Measurements from ENCODE around the gene RALGDS. TPM values are rescaled to one million over a fixed set of nuclear protein-coding genes. Genes with fewer than 3 reads are reported as not detected.

RALGDS gene
- total and polyA plus RNA-seq, 2 experiments from 2014 or later = 50.4 to 58.3 TPM

DNA sequence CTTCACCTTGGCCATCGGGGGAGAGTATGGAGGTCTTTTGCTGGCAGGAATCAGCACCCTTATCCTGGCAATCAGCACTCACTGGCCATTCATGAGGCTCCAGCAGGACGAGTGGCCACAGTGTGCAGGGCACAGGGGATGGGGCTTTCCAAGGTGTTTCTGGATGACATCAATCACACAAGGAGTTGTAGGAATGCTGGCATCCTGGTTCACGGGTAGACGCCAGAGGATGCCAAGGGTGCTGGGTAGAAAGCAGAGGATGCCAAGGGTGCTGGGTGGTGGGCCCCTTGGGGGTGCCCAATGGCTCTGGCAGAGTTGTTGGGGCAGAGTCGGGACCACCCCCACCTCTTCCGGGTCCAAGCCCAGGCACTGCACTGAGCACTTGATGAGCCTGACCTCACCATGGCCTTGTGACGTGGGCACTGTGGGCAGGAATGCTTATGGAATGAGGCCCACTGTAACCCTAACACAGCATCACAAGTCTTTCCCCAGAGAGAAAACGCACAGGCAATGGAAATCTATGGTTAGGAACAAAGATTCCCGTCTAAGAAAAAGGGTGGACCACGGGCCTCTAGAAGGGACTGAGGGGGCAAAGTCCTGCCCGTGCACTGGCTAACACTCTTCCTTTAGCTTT lies 30.2 kb downstream of the RALGDS start:
- Histone ChIP-seq H3K36me3 (no peaks in the 10 kb centered on the region), H3K9me3 (ENCODE audit: low read depth) (no peaks in the 10 kb centered on the region), H3K27ac (no peak overlapping the region)

DNA sequence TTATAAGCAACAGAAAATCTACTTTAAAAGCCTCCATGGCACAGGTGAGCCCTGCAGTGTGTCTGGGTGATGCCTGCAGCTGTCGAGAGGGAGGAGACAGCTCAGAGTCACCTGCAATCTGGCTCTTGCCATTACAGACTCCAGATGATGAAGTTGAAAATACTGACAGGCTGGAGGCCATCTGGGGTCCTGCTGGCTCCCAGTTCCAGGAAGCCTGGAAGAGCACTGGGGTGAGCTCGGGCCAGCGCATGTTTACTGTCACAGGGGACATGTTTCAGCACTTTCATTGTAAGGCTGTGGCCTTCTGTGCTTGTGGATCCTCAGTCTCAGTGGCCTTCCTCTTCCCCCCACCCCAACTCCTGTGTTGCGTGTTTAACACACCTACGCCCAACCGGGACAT lies 30.9 kb downstream of the RALGDS start:
- peaks cover 6% of the 10 kb centered on the region for H3K4me1 ChIP-seq (ENCODE audit: low read depth)
- no peak for DNase-seq (ENCODE audit: low read depth in 1 of 2, low spot score in 1 of 2)
- H3K27ac ChIP-seq = peak overlapping the region; percentile 43
- TF ChIP-seq, protein P1, sequence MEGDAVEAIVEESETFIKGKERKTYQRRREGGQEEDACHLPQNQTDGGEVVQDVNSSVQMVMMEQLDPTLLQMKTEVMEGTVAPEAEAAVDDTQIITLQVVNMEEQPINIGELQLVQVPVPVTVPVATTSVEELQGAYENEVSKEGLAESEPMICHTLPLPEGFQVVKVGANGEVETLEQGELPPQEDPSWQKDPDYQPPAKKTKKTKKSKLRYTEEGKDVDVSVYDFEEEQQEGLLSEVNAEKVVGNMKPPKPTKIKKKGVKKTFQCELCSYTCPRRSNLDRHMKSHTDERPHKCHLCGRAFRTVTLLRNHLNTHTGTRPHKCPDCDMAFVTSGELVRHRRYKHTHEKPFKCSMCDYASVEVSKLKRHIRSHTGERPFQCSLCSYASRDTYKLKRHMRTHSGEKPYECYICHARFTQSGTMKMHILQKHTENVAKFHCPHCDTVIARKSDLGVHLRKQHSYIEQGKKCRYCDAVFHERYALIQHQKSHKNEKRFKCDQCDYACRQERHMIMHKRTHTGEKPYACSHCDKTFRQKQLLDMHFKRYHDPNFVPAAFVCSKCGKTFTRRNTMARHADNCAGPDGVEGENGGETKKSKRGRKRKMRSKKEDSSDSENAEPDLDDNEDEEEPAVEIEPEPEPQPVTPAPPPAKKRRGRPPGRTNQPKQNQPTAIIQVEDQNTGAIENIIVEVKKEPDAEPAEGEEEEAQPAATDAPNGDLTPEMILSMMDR (IDR thresholded peaks at IDR 0.05; ENCODE audit: low read depth, low read length) = no peak
- H3K27me3 ChIP-seq = no peaks in the 10 kb centered on the region
- H3K9me3 ChIP-seq (ENCODE audit: low read depth) = no peaks in the 10 kb centered on the region
- H3K4me3 ChIP-seq = no peak overlapping the region
- no peaks in the 10 kb centered on the region for H3K36me3 ChIP-seq

More for the DNA sequence above, 30.2 kb downstream of the RALGDS start:
- TF ChIP-seq, protein P1 (IDR thresholded peaks at IDR 0.05; ENCODE audit: low read depth, low read length) = no peak
- H3K27me3 ChIP-seq = no peaks in the 10 kb centered on the region
- no peak overlapping the region for H3K4me3 ChIP-seq
- no peak for DNase-seq (ENCODE audit: low read depth in 1 of 2, low spot score in 1 of 2)
- H3K4me1 ChIP-seq (ENCODE audit: low read depth) = peaks cover 6% of the 10 kb centered on the region

DNA sequence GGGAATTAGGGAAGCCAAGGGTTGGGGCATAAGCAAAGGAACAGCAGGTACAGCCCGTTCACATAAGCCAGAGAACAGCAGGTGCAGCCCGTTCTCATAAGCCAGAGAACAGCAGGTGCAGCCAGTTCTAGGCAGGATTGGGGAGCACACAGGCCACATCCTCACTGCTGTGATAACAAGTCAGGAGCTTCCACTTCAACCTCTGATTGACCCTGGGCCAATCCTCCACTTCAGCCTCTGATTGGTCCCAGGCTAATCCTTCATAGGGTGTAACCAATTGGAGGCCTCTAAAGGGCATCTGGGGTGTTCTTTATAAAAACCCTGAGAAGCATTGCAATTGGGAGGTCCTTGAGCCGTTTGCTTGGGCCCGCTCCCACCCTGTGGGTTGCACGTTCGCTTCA lies 31.8 kb downstream of the RALGDS start:
- no peak overlapping the region for H3K4me3 ChIP-seq
- peak in 1 of 2 donors; percentile 14 for DNase-seq (ENCODE audit: low read depth in 1 of 2, low spot score in 1 of 2)
- H3K27me3 ChIP-seq = no peaks in the 10 kb centered on the region
- no peaks in the 10 kb centered on the region for H3K9me3 ChIP-seq (ENCODE audit: low read depth)
- H3K36me3 ChIP-seq = no peaks in the 10 kb centered on the region
- TF ChIP-seq, protein P1 (IDR thresholded peaks at IDR 0.05; ENCODE audit: low read depth, low read length) = no peak
- H3K4me1 ChIP-seq (ENCODE audit: low read depth) = peaks cover 6% of the 10 kb centered on the region
- H3K27ac ChIP-seq = no peak overlapping the region

DNA sequence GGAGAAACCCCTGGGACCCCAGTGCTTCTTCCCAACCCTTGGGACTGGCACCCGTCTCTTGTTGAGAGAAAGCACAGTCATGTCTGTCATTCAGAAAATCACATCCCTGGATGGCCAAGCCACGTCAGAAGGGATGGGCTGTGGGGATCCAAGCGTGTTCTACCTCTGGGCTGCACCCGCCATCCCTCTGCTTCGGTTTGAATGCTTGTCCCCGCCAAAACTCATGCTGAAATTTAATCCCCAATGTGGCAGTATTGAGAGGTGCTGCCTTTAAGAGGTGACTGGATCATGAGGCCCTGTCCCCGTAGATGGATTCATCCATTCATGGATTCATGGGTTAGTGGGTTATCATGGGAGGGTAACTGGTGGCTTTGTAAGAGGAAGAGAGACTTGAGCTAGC lies 32.3 kb downstream of the RALGDS start:
- H3K36me3 ChIP-seq = no peaks in the 10 kb centered on the region
- TF ChIP-seq, protein P1 (IDR thresholded peaks at IDR 0.05; ENCODE audit: low read depth, low read length) = no peak

DNA sequence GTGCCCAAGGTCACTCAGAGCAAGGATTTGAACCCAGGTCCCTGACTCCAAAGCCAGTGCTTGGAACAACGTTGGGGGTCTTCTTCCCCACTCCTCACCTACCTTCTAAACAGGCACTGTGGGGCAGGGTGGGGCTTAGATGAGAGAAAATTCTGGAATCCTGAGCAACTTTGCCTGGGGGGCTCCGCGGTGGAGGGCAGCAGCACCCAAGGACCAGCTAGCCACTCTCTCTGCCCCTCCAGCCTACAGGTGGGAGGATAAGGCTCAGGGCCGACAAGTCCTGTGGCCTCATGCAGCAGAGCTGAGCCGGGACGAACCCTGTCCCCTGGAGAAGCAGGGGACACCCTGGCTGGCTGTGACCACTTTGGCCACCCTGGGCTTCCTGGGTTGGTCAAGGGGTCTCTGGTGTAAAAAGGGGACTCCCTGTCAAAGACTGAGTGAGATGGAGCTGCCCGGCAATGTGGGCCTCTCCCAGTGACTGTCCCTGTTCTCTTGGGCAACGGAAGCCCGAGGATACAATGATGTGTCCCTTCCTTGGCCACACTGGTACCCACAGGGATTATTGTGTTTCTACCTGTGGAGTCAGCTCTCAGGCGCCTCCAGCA lies 32.8 kb downstream of the RALGDS start:
- no peaks in the 10 kb centered on the region for H3K27me3 ChIP-seq
- DNase-seq (ENCODE audit: low read depth in 1 of 2, low spot score in 1 of 2) = no peak
- no peaks in the 10 kb centered on the region for H3K9me3 ChIP-seq (ENCODE audit: low read depth)
- H3K36me3 ChIP-seq = no peaks in the 10 kb centered on the region
- no peak overlapping the region for H3K27ac ChIP-seq
- H3K4me1 ChIP-seq (ENCODE audit: low read depth) = peaks cover 6% of the 10 kb centered on the region
- TF ChIP-seq, protein P1 (IDR thresholded peaks at IDR 0.05; ENCODE audit: low read depth, low read length) = no peak
- no peak overlapping the region for H3K4me3 ChIP-seq

More for the DNA sequence above, 32.3 kb downstream of the RALGDS start:
- Histone ChIP-seq H3K4me1 (ENCODE audit: low read depth) (peaks cover 6% of the 10 kb centered on the region), H3K9me3 (ENCODE audit: low read depth) (no peaks in the 10 kb centered on the region), H3K27me3 (no peaks in the 10 kb centered on the region), H3K4me3 (no peak overlapping the region), H3K27ac (no peak overlapping the region)
- DNase-seq (ENCODE audit: low read depth in 1 of 2, low spot score in 1 of 2) = no peak

Data from cardiac muscle cell (in vitro differentiated cells and primary cell).